Measurements from ENCODE around the gene MYO3A.

GRCh38 chr10:26213157-26213800 lies 279.2 kb downstream of the MYO3A start:
- no peak for TF ChIP-seq CTCF (conservative IDR thresholded peaks at IDR 0.05 in 1 of 2, IDR thresholded peaks at IDR 0.05 in 1 of 2; ENCODE audit: low read depth in 1 of 2, low read length in 2 of 2)
- TF ChIP-seq EZH2 (IDR thresholded peaks at IDR 0.05; ENCODE audit: low read length, missing control alignments), result peak; percentile 41

Data from fibroblast of lung (primary cell).